GM19035 (cell line): ENCODE data around the gene THSD4.

ENCODE experiments used
- ATAC-seq: cut with Tn5 transposase; IDR thresholded peaks from one replicate; pipeline ENCODE4 v1.9.1; 2021; ENCODE audit not compliant: unreplicated experiment

Gene THSD4

GRCh38 chr15:71341811-71342550 lies 226.7 kb downstream of the THSD4 start:
- no peak for ATAC-seq

GRCh38 chr15:71342658-71343057 lies 227.4 kb downstream of the THSD4 start:
- no peak for ATAC-seq

- no peak for ATAC-seq
These were observed 229.0 kb downstream of the THSD4 start for GRCh38 chr15:71344316-71344715.

GRCh38 chr15:71345186-71345585 lies 229.9 kb downstream of the THSD4 start:
- ATAC-seq = no peak

- no peak for ATAC-seq
These were observed 231.2 kb downstream of the THSD4 start for GRCh38 chr15:71346464-71346863.

GRCh38 chr15:71348597-71348996 lies 233.3 kb downstream of the THSD4 start:
- ATAC-seq = no peak

GRCh38 chr15:71349336-71349735 lies 234.1 kb downstream of the THSD4 start:
- no peak for ATAC-seq

- no peak for ATAC-seq
These were observed 234.7 kb downstream of the THSD4 start for GRCh38 chr15:71349736-71350526.

GRCh38 chr15:71350622-71351378 lies 235.5 kb downstream of the THSD4 start:
- ATAC-seq = no peak

- no peak for ATAC-seq
These were observed 236.9 kb downstream of the THSD4 start for GRCh38 chr15:71352125-71352524.

- no peak for ATAC-seq
These were observed 237.5 kb downstream of the THSD4 start for GRCh38 chr15:71352765-71353164.

- no peak for ATAC-seq
These were observed 237.9 kb downstream of the THSD4 start for GRCh38 chr15:71353171-71353570.

GRCh38 chr15:71355268-71355667 lies 240.0 kb downstream of the THSD4 start:
- ATAC-seq = no peak

GRCh38 chr15:71357321-71357732 lies 242.1 kb downstream of the THSD4 start:
- no peak for ATAC-seq

GRCh38 chr15:71357967-71358366 lies 242.7 kb downstream of the THSD4 start:
- ATAC-seq = no peak

- no peak for ATAC-seq
These were observed 244.0 kb downstream of the THSD4 start for GRCh38 chr15:71359246-71359645.

GRCh38 chr15:71362556-71362955 lies 247.3 kb downstream of the THSD4 start:
- ATAC-seq = no peak

- no peak for ATAC-seq
These were observed 248.0 kb downstream of the THSD4 start for GRCh38 chr15:71362987-71363968.

- ATAC-seq = no peak
These were observed 248.9 kb downstream of the THSD4 start for GRCh38 chr15:71364117-71364584.

- no peak for ATAC-seq
These were observed 251.3 kb downstream of the THSD4 start for GRCh38 chr15:71366522-71366921.
